EH (cell line): Measurements from ENCODE around the gene FAM53A.
"Not testable (repeated sequence)": the region's sequence is repeated elsewhere in the genome, so short reads cannot be mapped to it uniquely, and the experiment has no call there.

Source experiments
- DNase-seq: peaks from one replicate; pipeline ENCODE4 v3.0.0-alpha.2; 2015; ENCODE audit warnings: low read depth

Gene FAM53A

GRCh38 chr4:1622956-1623355 lies 61.2 kb downstream of the FAM53A start:
- no peak for DNase-seq

- DNase-seq = no peak
Measured at GRCh38 chr4:1622238-1622637, 61.9 kb downstream of the FAM53A start.

GRCh38 chr4:1621526-1621925 lies 62.6 kb downstream of the FAM53A start:
- DNase-seq = no peak

GRCh38 chr4:1619151-1619672 lies 64.9 kb downstream of the FAM53A start:
- no peak for DNase-seq

GRCh38 chr4:1618438-1618837 lies 65.7 kb downstream of the FAM53A start:
- no peak for DNase-seq

GRCh38 chr4:1616557-1616930 lies 67.6 kb downstream of the FAM53A start:
- no peak for DNase-seq

GRCh38 chr4:1615786-1616556 lies 68.1 kb downstream of the FAM53A start:
- no peak for DNase-seq

GRCh38 chr4:1614854-1615595 lies 69.1 kb downstream of the FAM53A start:
- DNase-seq = no peak

GRCh38 chr4:1614502-1614853 lies 69.6 kb downstream of the FAM53A start:
- DNase-seq = no peak

- DNase-seq = no peak
Measured at GRCh38 chr4:1614049-1614448, 70.1 kb downstream of the FAM53A start.

GRCh38 chr4:1613099-1613495 lies 71.0 kb downstream of the FAM53A start:
- DNase-seq = no peak

GRCh38 chr4:1612278-1613098 lies 71.6 kb downstream of the FAM53A start:
- DNase-seq = no peak

- DNase-seq = no peak
Measured at GRCh38 chr4:1611501-1611870, 72.6 kb downstream of the FAM53A start.

- no peak for DNase-seq
Measured at GRCh38 chr4:1610791-1611500, 73.2 kb downstream of the FAM53A start.

- no peak for DNase-seq
Measured at GRCh38 chr4:1609901-1610790, 74.0 kb downstream of the FAM53A start.

GRCh38 chr4:1608821-1609500 lies 75.2 kb downstream of the FAM53A start:
- no peak for DNase-seq

- DNase-seq = no peak
Measured at GRCh38 chr4:1608196-1608820, 75.8 kb downstream of the FAM53A start.

GRCh38 chr4:1607436-1608195 lies 76.5 kb downstream of the FAM53A start:
- DNase-seq = not testable (repeated sequence)

GRCh38 chr4:1604706-1605205 lies 79.4 kb downstream of the FAM53A start:
- DNase-seq = no peak
